Neural crest cell (in vitro differentiated cells): ENCODE results near the gene GPSM3. TPM values are rescaled to one million over a fixed set of nuclear protein-coding genes. Genes with fewer than 3 reads are reported as not detected.
"Not testable (repeated sequence)": the region's sequence is repeated elsewhere in the genome, so short reads cannot be mapped to it uniquely, and the experiment has no call there.

Experiments
- DNase-seq: peaks from one replicate; pipeline ENCODE4 v3.0.0; 2021; ENCODE audit warnings: low read depth, mixed read lengths, low spot score
- H3K27ac Mint-ChIP-seq: one replicate; pipeline ENCODE4 v1.8.0; 2021; ENCODE audit warnings: mild to moderate bottlenecking, mixed read lengths; ENCODE audit not compliant: unreplicated experiment
- H3K27me3 Mint-ChIP-seq: 2 replicates; pipeline ENCODE4 v1.8.0; 2021; ENCODE audit warnings: low read depth, mild to moderate bottlenecking, mixed read lengths
- H3K36me3 Mint-ChIP-seq: 2 replicates; pipeline ENCODE4 v1.8.0; 2021; ENCODE audit warnings: low read depth, mild to moderate bottlenecking, mixed read lengths
- H3K4me1 Mint-ChIP-seq: 2 replicates; pipeline ENCODE4 v1.8.0; 2021; ENCODE audit warnings: mixed read lengths
- H3K4me3 Mint-ChIP-seq: one replicate; pipeline ENCODE4 v1.8.0; 2021; ENCODE audit warnings: mild to moderate bottlenecking, mixed read lengths
- H3K9me3 Mint-ChIP-seq: 2 replicates; pipeline ENCODE4 v1.8.0; 2021; ENCODE audit warnings: mixed read lengths
- CTCF ChIP-seq: fragments of 200-600 bp; sonication (generic); conservative IDR thresholded peaks from 2 replicates; pipeline ENCODE4 v1.5.0; 2021; ENCODE audit warnings: antibody characterized with exemption, mild to moderate bottlenecking
- microRNA-seq: library from miRNA; unstranded; fragments of <30 nt; microRNA quantifications from one replicate; pipeline ENCODE4, GENCODE V29; 2020
- total RNA-seq: library from RNA; stranded (reverse); gene quantifications from 2 replicates; pipeline ENCODE4 v1.2.1, GENCODE V29; 2021

Gene GPSM3
- total RNA-seq, 1 donor from 2014 or later, result 7.3 TPM

DNA sequence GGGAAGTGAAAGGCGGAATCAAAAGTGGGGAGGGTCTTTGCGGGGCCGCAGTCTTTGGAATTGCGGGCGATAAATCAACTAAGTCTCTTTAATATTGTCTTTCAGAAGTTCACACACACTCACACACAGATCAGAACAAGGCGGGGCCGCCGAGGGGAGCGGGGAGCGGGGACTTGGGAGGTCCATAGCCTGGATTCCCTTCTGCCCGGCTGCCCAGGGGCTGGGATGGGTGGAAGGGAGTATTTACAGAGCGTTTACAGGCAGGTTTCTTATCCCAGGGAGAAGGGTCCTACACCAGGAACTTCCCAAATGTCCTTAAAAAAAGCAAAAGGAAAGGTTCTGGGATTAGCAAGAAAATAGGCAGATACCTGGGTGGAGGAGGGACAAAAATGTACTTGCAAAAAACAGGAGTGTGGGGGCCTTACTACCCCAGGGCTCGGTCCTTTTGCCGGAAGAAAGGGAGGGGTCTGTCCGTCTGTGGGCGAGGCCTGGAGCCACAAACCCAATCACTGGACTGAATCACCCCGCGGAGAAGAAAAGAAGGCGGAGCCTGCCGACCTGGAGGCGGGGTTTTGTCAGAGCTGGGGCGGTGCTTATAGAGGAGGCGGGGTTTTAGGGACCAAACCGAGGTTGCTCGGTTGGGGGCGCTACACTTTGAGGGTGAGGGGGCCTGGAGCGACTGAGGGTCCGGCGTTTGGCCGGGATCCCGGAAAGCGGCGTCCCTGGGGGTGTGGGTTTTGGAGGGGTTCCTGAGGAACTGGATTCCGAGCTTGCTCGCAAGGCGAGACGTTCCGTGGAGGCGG, 44.0 kb downstream of the GPSM3 start:
- Mint-ChIP-seq H3K27ac (peak overlapping the region; percentile 31), H3K4me1 (peaks cover 38% of the 10 kb centered on the region), H3K27me3 (no peaks in the 10 kb centered on the region), H3K36me3 (peaks cover 3% of the 10 kb centered on the region), H3K4me3 (peak overlapping the region; percentile 45), H3K9me3 (no peaks in the 10 kb centered on the region)
- no peak for TF ChIP-seq CTCF
- DNase-seq, result no peak

- peaks cover 3% of the 10 kb centered on the region for H3K36me3 Mint-ChIP-seq
- no peaks in the 10 kb centered on the region for H3K27me3 Mint-ChIP-seq
- H3K27ac Mint-ChIP-seq, result peak overlapping the region; percentile 31
- no peak for TF ChIP-seq CTCF
- H3K9me3 Mint-ChIP-seq, result no peaks in the 10 kb centered on the region
- H3K4me3 Mint-ChIP-seq, result no peak overlapping the region
- DNase-seq, result no peak
- H3K4me1 Mint-ChIP-seq, result peaks cover 29% of the 10 kb centered on the region
Measured at GRCh38 chr6:32147401-32148132, 44.9 kb downstream of the GPSM3 start.

DNA sequence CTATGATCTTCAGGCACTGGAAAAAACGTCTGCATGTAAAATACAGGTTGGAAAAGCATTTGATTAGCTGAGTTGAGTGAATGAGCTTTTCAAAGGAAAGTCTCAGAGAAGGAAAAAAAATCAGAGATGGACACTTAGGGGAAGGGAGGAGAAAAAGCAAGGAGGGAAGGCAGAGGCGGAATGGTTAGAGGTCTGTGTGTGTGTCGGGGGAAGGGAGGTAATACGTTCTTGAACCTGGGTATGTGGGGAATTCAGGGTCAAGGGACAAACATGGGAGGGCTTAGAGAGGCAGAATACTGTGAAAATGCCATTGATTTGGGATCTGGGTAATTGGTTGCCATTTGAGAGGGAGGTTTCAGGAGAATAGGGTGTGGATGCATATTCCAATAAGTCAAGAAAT, 45.8 kb downstream of the GPSM3 start:
- H3K9me3 Mint-ChIP-seq, result no peaks in the 10 kb centered on the region
- no peak for DNase-seq
- no peaks in the 10 kb centered on the region for H3K27me3 Mint-ChIP-seq
- no peak overlapping the region for H3K4me3 Mint-ChIP-seq
- peaks cover 3% of the 10 kb centered on the region for H3K36me3 Mint-ChIP-seq
- H3K4me1 Mint-ChIP-seq, result peaks cover 21% of the 10 kb centered on the region
- no peak for TF ChIP-seq CTCF
- H3K27ac Mint-ChIP-seq, result no peak overlapping the region

GRCh38 chr6:32146287-32146686, 46.2 kb downstream of the GPSM3 start:
- H3K9me3 Mint-ChIP-seq, result no peaks in the 10 kb centered on the region
- no peak for DNase-seq
- H3K27ac Mint-ChIP-seq, result no peak overlapping the region
- no peaks in the 10 kb centered on the region for H3K27me3 Mint-ChIP-seq
- no peak for TF ChIP-seq CTCF
- no peak overlapping the region for H3K4me3 Mint-ChIP-seq
- H3K4me1 Mint-ChIP-seq, result peaks cover 19% of the 10 kb centered on the region
- peaks cover 3% of the 10 kb centered on the region for H3K36me3 Mint-ChIP-seq

GRCh38 chr6:32144238-32144637, 48.2 kb downstream of the GPSM3 start:
- not testable (repeated sequence) for DNase-seq, H3K27ac Mint-ChIP-seq, H3K9me3 Mint-ChIP-seq, H3K36me3 Mint-ChIP-seq, H3K27me3 Mint-ChIP-seq, H3K4me3 Mint-ChIP-seq
- peaks cover 14% of the 10 kb centered on the region for H3K4me1 Mint-ChIP-seq

Small RNAs within 50 kb of the gene (microRNA-seq; reads per million reads assigned to microRNA genes)
- 22.5 reads per million, percentile 36 among the genes with 10 or more reads in this experiment for gene MIR6721
- not detected for gene MIR6833

Other genes with a start within 250 kb of the GPSM3 start
- gene CFB, start 246.5 kb downstream of the GPSM3 start, total RNA-seq, result not detected in 2 replicates
- 86.1 and 88.4 TPM in 2 replicates for gene NELFE, start 233.7 kb downstream of the GPSM3 start, total RNA-seq
- 77.9 and 88.7 TPM in 2 replicates for gene SKIC2, start 233.5 kb downstream of the GPSM3 start, total RNA-seq
- 23.8 and 26.6 TPM in 2 replicates for gene DXO, start 220.5 kb downstream of the GPSM3 start, total RNA-seq
- 5.6 and 10.1 TPM in 2 replicates for gene C4A, start 210.6 kb downstream of the GPSM3 start, total RNA-seq
- 5.3 and 6.7 TPM in 2 replicates for gene C4B, start 177.8 kb downstream of the GPSM3 start, total RNA-seq
- gene CYP21A2, start 154.2 kb downstream of the GPSM3 start, total RNA-seq, result 0.23 TPM in 2 replicates
- 4.6 and 6.6 TPM in 2 replicates for gene TNXB, start 83.3 kb downstream of the GPSM3 start, total RNA-seq
- gene ATF6B, start 64.4 kb downstream of the GPSM3 start, total RNA-seq, result 83.6 and 87.1 TPM in 2 replicates
- gene FKBPL, start 62.4 kb downstream of the GPSM3 start, total RNA-seq, result 12.4 and 13.0 TPM in 2 replicates
- gene PRRT1, start 40.7 kb downstream of the GPSM3 start, total RNA-seq, result 3.1 and 4.1 TPM in 2 replicates
- 60.9 and 62.3 TPM in 2 replicates for gene PPT2, start 38.5 kb downstream of the GPSM3 start, total RNA-seq
- gene EGFL8, start 28.0 kb downstream of the GPSM3 start, total RNA-seq, result 39.3 and 44.0 TPM in 2 replicates
- gene AGPAT1, start 16.6 kb downstream of the GPSM3 start, total RNA-seq, result 88.9 and 92.9 TPM in 2 replicates
- 60.2 and 60.7 TPM in 2 replicates for gene RNF5, start 14.2 kb downstream of the GPSM3 start, total RNA-seq
- gene AGER, start 8.4 kb downstream of the GPSM3 start, total RNA-seq, result 25.7 and 26.0 TPM in 2 replicates
- 205 and 206 TPM in 2 replicates for gene PBX2, start 2.4 kb downstream of the GPSM3 start, total RNA-seq
- 5.6 and 6.3 TPM in 2 replicates for gene NOTCH4, start 31.4 kb upstream of the GPSM3 start, total RNA-seq
- gene TSBP1, start 179.3 kb upstream of the GPSM3 start, total RNA-seq, result not detected in 2 replicates
- not detected in 2 replicates for gene BTNL2, start 214.5 kb upstream of the GPSM3 start, total RNA-seq
- gene HLA-DRA, start 247.2 kb upstream of the GPSM3 start, total RNA-seq, result 0.28 TPM in 1 of 2 replicates, not detected in the other